GM21786 (cell line): ENCODE measurements around the gene VPS29.
"Not testable (repeated sequence)": the region's sequence is repeated elsewhere in the genome, so short reads cannot be mapped to it uniquely, and the experiment has no call there.

ENCODE experiments used
- ATAC-seq: cut with Tn5 transposase; IDR thresholded peaks from one replicate; pipeline ENCODE4 v1.9.1; 2021; ENCODE audit not compliant: unreplicated experiment

VPS29 gene

DNA sequence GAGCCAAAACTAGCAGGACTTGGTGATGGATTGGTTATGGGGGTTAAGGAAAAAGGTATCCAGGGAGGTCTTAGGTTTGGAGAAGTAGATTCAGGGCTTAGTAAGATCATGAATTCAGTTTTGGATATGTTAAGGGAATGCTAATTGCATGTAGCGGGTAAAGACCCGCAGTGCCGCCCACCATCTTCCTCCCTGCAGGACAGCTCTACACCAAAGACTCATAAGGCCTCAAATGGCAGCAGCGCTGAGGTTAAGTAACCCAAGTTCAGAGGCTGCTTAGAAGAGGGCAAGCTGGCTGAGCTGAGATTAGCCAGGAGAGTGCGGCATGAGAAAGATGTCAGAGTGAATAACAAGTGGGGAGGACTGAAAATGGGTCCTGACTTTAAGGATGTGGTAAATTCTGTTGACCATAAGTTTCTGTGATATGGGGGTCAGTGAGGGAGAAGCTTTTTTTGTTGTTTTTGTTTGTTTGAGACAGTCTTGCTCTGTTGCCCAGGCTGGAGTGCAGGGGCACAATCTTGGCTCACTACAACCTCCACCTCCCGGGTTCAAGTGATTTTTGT lies 26.4 kb upstream of the VPS29 start:
- ATAC-seq: no peak

DNA sequence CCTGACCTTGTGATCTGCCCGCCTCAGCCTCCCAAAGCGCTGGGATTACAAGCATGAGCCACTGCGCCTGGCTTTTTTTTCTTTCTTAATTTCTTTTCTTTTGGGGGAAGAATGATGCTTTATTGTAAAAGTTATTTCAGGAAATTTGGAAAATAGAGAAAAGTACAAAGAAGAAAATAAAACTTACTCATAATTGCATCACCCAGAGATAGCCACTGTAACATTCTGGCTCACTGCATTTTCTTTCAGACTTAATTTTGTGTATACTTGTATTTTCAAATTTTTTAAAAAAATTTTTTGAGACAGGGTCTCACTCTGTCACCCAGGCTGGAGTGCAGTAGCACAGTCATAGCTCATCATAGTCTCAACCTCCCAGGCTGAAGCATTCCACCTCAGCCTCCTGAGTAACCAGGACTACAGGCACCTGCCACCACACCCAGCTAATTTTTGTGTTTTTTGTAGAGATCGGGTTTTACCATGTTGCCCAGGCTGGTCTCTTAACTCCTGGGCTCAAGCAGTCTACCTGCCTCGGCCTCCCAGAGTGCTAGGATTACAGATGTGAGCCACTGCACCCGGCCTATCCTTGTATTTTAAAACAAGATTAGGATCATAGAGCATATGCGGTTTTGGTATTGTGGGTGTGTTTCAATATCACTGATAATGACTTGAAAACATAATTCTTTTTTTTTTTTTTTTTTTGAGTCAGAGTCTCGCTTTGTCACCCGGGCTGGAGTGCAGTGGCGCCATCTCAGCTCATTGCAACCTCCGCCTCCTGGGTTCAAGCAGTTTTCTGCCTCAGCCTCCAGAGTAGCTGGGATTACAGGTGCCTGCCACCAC lies 19.2 kb upstream of the VPS29 start:
- ATAC-seq: not testable (repeated sequence)

DNA sequence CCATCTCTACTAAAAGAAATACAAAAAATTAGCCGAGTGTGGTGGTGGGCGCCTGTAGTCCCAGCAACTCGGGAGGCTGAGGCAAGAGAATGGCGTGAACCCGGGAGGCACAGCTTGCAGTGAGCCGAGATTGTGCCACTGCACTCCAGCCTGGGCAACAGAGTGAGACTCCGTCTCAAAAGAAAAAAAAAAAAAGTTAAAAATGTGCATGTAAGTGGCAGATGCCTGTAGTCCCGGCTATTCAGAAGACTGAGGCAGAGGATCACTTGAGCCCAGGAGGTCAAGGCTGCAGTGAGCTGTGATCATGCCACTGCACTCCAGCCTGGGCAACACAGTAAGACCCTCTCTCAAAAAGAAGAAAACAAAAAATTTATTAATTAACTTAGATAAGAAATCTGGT lies 16.1 kb upstream of the VPS29 start:
- ATAC-seq: not testable (repeated sequence)

DNA sequence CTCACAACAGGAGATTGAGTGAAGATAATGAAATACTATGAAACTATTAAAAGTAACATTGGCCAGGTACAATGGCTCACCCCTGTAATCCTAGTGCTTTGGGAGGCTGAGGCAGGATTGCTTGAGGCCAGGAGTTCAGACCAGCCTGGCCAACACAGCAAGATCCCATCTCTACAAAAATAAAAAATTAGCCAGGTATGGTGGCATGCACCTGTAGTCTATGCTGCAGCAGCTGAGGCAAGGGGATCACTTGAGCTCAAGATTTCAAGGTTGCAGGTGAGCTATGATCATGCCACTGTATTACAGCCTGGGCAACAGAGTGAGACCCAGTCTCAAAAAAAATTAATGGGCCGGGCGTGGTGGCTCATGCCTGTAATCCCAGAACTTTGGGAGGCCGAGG lies 15.1 kb upstream of the VPS29 start:
- ATAC-seq: no peak

DNA sequence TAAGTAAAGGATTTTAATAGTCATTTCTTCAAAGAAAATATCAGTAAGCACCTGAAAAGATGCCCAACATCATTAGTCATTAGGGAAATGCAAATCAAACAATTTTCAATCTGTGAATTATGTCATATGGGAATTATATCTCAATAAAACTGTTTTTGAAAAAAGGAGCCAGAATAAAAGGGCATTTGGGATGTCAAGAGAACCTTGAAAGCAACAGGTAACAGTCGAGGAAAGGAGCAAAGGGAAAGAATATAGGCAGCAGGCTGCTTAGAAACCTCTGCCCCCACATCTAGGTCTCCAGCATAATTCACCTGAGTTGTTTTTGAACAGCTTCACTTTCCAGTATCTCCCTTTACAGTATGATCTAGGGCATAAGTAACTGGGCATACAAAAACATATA lies 12.5 kb upstream of the VPS29 start:
- no peak for ATAC-seq

DNA sequence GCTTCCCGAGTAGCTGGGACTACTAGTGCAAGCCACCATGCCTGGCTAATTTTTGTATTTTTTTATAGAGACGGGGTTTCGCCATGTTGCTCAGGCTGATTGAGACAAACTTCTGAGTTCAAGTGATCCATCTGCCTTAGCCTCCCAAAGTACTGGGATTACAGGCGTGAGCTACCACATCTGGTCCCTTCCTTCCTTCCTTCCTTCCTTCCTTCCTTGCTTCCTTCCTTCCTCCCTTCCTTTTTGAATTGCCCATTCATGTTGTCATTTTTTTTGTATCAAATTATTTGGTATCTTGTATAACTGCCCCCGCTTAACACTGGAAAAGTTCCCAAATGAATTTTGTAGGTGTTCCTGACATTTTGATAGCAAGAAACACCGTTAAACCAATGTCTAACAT lies 11.9 kb upstream of the VPS29 start:
- ATAC-seq: no peak

DNA sequence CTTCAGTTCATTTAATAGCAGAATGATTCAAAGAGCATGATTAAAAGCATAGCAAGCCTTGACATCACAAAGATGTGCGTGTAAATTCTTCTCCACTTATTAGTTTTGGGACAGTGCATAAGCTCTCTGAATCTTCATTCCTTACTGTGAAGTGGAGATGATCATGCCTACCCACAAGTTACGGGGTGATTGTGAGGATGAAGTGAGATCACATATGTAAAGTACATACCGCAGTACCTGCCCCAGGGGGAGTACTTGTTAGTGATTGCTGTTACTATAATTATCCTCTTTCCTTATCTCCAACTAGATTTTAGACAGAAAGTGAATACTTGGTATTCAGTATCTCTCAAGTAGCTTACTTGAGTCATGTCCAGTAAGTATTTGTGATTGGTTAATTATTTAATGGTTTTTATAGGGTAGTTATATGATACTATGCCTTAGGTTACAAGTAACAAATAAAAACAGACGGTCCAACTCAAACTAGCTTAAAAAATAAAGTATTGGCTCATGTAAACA lies 6.2 kb upstream of the VPS29 start:
- no peak for ATAC-seq

DNA sequence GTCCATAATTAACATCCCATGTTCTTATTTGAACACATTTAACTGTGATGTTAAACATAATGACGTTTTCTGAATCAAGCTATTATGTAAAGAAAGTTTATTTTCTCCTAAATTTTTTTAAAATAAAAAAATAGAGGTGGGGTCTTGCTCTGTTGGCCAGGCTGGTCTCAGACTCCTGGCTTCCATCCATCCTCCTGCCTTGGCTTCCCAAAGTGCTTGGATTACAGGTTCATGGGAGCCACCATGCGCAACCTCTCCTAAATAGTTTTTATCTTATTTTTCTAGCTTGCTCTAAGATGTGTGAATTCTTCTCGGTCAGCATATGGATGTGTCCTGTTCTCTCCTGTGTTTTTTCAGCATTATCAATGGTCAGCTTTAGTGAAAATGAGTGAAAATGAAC lies 3.4 kb upstream of the VPS29 start:
- no peak for ATAC-seq

DNA sequence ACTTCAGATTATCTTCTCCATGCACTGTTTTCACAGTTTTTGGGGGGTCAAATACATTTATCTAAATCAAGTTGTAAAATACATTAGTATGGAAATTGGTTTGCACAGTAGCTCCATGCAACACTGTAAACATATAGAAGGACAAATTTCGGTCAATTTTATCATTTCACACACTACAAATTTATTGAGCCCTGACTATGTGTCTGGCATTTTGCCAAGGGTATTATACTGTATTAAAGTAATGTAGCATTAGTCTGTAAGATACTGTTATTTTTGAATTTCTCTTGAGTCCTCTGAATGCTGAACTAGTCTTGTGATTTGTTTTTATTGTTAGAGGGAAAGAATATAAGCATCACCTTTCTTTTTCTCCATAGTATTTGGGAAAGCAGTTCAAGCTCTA lies 1.5 kb upstream of the VPS29 start:
- no peak for ATAC-seq

DNA sequence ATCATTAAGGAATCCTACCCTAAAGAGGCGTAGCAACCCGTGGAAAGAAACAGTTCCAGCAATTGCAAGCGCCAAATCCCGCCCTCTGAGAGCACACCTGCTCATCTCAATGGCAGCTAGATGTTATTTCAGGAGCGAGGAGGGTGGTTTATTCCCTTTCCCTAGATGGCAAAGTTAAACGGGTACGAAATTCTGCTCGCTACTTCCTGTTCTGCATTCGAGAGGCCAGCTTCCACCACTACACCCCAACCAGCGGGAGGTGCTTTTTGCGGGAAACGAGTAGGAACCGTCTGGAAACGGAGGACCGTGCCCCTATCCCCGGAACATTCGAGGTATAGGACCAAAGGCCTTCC lies 536 bp downstream of the VPS29 start:
- no peak for ATAC-seq

DNA sequence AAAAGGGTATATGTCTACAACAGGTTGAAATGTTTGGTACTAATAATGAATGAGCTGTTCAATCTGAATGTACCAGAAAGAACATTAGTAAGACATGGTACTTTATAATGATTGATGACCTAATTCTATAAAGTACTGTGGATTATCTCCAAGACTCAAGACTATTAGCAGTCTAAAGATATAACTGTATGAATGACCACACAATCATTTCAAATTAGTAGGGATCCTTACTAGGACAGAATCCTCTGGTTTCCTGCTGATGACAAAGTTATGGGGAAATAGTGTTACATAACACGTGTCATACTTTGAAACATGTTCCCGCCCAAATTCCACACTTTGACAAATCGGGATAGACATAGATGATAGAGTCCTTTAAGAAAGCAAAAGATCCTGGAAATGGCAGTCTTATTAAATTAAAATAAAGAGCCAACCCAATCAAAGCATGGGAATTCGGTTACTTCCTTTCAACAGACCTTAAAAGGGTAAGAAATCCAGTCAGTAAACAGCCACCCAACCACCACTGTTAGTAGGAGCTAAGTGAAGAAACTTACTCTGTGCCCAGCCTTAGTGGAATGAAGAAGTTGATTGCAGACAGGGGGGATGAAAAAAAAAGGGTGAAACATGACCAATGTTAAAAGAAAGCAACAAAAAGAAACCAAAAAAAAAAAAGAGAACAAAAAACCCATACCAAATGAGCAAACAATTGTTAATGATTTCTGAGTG lies 2.8 kb downstream of the VPS29 start:
- ATAC-seq: no peak

DNA sequence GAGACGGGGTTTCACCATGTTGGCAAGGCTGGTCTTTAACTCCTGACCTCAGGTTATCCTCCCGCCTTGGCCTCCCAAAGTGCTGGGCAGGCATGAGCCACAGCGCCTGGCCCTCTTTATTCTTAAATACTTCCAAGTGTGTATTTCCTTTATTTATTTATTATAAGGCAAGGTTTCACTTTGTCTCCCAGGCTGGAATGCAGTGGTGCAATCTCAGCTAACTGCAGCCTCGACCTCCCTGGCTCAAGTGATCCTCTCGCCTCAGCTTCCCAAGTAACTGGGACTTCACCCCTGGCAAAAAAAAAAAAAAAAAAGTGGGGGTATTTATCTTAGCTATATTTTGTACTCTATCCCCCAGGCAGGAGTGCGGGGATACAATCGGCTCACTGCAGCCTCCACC lies 26.5 kb downstream of the VPS29 start:
- no peak for ATAC-seq

DNA sequence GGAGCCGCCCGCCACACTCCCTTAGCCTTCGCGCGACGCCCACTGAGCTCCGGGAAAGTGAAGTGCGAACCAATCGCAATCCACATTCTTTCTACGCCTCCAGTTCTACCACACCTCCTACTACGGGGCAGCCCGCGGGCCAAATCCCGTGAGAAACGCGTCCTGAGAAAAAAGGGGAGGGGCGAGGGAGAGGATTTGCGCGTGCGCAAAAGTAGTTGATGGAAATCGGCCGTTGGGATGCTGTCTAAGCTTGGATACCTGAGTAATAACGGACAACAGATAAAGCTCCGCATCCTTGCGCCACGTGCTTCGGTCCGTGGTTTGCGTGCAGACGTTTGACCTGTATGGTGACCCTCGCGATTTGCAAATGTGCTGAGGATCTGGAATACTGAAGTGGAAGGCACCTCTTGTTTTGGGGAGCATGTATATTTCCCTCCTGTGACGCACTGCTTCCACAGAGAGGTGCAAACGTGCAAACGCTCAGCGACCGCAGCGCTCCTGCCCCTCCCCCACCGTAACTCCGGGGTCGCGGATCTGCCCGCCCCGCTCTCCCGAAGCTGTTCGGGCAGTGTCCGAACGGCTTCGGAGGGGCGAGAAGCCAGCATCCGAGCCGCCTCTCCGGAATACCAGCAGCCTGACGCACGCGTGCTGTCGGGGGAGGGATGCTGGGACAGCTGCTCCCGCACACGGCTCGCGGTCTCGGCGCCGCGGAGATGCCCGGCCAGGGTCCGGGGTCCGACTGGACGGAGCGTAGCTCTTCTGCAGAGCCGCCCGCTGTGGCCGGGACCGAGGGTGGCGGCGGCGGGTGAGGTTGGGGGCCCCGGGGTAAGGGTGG lies 33.5 kb downstream of the VPS29 start, which contains the start of the genes FAM216A and GPN3:
Gene FAM216A (plus strand): TSS at position 632 of the 835 bp plus-strand sequence. CDS start 31 bp downstream, at position 663.
Gene GPN3 (minus strand): TSS at position 44 of the 835 bp plus-strand sequence. CDS start 54 bp downstream, outside the sequence.
- peak; percentile 69 for ATAC-seq

DNA sequence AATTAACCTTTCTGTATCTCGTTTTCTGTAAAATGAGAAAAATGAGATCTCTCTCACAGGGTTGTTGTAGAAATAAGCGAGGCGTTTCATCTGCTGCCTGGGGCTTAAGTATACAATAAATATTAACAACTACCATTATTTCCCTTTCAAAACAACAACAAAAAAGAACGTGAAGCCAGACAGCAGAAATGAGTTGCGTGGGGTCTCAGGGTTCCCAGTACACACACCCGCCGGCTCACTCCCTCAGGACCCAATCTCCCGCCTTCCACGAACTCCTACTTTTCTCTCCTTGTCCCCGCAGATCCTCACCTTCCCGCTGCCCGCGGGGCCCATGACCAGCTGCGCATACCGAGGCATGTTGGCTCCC lies 34.1 kb downstream of the VPS29 start:
- ATAC-seq: no peak

DNA sequence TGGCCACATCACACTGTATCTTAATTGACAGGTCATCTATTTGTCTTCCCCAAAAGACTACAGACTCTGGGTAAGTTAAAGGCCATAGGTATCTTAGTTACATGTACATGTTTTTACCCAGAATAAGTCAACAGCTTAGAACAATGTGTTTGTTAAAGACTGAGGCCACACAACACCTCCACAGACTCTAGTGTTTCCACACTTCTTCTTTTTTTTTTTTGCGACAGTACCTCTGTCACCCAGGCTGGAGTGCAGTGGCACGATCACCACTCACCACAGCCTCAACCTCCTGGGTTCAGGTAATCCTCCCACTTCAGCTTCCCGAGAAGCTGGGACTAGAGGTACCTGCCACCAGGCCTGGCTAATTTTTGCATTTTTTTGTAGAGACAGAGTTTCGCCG lies 35.1 kb downstream of the VPS29 start:
- no peak for ATAC-seq

DNA sequence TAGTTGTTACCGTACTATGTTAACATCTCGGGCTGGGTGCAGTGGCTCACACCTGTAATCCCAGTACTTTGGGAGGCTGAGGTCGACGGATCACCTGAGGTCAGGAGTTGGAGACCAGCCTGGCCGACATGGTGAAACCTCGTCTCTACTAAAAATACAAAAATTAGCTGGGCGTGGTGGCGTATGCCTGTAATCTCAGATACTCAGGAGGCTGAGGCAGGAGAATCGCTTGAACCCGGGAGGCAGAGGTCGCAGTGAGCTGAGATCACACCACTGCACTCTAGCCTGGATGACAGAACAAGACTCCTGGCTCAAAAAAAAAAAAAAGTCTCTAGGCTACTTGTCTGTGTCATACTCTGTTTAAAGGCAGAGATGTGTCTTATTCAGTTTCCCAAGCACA lies 36.1 kb downstream of the VPS29 start:
- ATAC-seq: not testable (repeated sequence)

DNA sequence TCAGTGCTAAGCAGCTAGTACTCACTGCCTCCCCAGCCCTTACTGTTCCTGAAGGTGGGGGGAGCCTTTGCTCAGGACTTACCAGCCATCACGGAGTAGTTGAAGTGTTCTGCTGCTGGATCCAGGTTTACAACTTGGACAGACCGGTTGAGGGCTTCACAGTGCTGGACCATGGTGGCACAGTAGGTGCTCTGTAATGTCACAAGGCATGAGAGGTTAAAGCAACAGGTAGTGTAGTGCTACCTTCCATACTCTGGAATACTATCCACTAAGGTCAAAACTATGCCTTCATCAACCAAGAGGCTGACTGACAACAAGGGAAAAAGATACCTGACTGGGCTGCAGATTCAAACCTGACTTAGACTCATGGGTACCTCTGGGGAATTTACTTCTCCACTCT lies 36.9 kb downstream of the VPS29 start:
- ATAC-seq: no peak

DNA sequence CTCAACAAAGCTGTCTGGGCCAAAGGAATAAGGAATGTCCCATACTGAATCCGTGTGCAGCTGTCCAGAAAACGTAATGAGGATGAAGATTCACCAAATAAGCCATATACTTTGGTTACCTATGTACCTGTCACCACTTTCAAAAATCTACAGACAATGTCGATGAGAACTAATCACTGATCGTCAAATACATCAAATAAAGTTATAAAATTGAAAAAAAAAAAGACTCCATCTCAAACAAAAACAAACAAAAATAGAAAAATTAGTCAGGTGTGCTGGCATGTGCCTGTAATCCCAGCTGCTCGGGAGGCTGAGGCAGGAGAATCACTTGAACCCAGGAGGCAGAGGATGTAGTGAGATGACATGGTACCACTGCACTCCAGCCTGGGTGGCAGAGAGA lies 40.7 kb downstream of the VPS29 start:
- not testable (repeated sequence) for ATAC-seq

DNA sequence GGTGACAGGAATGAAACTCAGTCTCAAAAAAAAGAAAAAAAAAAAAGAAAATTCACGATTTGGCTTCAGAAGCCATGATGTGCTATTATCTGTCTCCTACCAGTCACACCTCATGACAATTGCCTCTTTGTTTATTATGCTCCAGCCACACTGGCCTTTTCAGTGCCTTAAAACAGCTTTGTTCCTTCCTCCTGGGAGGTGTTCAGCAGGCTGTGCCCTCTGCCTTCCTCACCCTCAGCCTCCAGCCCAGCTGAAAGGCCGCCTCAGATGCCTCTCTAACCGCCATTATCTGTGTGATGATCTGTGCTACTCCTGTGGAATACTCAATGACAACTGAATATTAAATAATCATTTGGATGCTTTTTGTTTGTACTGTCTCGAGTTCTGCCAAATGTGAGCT lies 43.2 kb downstream of the VPS29 start:
- ATAC-seq: no peak

DNA sequence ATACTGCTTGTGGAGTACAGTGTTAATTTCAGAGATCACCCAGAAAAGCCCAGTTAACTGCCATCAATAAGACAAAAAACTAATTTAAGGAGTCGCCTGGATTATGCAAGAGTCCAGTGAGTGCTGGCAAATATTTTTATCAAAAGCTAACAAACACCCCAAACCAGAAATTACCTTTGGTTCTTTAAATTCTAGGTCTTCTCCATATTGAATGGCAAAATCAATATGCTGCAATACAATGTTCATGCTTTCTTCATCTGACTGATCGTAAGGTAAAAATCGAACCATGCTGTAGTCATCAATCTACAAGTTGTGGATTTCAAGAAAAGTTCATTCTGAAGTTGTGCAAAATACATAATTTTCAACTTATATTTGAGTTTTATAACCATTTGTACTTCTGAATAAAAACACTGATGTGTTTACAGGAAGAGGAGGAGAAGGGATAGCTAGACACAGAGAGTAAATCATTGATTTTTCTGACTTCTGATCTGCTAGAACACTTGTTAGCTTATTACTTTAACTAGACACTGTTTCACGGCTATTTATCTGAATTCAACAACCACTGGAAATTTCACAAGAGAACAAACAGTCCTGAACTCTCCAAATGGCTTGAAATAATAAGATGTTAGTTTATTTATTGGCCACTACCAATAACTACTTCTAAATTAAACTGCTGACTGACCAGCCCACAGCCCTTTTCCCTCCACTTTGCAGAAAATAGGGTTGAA lies 48.2 kb downstream of the VPS29 start:
- no peak for ATAC-seq
